HFF-Myc (cell line): Measurements from ENCODE around the gene STK10.

Source experiments
- DNase-seq: peaks from one replicate; pipeline ENCODE4 v3.0.0-alpha.2; 2011; ENCODE audit warnings: low read depth; ENCODE audit errors: extremely low read depth
- H3K4me3 ChIP-seq: replicated peaks from 2 replicates; pipeline ENCODE4 v1.5.1; 2011; ENCODE audit warnings: low read depth, mild to moderate bottlenecking, control low read depth, low read length
- TF ChIP-seq, protein P1 (sequence below): IDR thresholded peaks from 2 replicates; pipeline ENCODE4 v1.5.1; 2012; ENCODE audit warnings: mild to moderate bottlenecking, low read depth, low read length, control low read depth; ENCODE audit errors: missing control alignments

The STK10 gene

GRCh38 chr5:172093965-172094364 lies 94.1 kb downstream of the STK10 start:
- H3K4me3 ChIP-seq: no peak overlapping the region
- TF ChIP-seq, protein P1, sequence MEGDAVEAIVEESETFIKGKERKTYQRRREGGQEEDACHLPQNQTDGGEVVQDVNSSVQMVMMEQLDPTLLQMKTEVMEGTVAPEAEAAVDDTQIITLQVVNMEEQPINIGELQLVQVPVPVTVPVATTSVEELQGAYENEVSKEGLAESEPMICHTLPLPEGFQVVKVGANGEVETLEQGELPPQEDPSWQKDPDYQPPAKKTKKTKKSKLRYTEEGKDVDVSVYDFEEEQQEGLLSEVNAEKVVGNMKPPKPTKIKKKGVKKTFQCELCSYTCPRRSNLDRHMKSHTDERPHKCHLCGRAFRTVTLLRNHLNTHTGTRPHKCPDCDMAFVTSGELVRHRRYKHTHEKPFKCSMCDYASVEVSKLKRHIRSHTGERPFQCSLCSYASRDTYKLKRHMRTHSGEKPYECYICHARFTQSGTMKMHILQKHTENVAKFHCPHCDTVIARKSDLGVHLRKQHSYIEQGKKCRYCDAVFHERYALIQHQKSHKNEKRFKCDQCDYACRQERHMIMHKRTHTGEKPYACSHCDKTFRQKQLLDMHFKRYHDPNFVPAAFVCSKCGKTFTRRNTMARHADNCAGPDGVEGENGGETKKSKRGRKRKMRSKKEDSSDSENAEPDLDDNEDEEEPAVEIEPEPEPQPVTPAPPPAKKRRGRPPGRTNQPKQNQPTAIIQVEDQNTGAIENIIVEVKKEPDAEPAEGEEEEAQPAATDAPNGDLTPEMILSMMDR: no peak
- no peak for DNase-seq

DNA sequence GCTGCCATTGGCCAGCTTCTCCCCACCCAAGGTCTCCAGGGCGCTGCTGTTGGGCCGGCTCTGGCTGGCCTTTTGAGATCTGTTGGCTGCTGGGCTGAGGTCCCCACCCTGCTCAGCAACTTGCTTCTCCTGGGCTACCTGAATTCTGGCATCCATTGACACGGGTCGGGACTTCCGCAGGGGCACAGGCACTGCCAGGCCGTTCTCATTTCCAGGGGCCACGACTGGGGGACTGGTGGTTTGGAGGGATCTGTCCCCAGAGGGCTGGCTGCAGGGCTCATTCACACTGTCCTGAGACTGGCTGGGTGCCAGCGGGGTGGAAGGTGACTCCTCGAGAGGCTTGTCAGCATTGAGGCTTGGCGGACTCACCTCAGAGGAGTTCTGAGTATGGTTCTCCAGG lies 94.5 kb downstream of the STK10 start:
- DNase-seq: no peak
- TF ChIP-seq, protein P1: no peak

DNA sequence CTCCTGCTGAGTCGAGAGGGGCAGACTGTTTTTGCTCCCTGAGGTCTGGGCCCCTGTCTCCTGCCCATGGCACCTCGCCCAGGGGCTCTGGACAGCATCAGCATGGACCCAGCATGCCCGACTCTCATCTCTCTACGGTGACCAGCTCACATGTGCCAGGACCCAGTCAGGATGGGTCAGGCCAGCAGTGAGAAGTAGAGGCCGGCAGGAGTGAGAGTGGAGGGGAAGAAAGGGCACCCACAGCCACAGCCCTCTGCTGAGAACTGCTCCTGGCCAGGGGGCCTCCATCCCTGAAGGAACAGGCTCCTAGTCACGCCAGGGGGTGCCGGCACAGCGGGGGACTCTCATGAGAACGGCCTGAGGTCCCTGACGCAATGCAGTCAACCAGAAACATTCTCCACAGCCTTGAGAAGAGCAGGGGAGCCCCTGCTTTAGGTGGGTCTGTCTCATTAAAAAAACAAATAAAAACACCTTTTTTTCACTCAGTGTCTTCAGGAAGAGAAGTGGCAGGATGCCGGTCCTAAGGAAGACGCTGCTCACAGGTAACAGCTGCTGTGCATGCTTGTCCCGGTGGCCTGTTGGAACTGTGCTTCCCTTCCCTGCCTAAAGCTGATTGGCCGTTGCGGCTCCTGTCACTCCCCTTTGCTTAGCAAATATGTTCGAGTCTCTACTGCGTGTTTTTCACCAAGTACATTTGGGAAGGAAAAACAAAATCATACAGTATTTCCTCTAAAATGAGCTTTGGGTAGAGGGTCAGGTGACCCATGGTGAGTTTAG lies 95.9 kb downstream of the STK10 start:
- no peak for DNase-seq
- TF ChIP-seq, protein P1: no peak
- H3K4me3 ChIP-seq: no peak overlapping the region

More for the DNA sequence above, 94.5 kb downstream of the STK10 start:
- H3K4me3 ChIP-seq: no peak overlapping the region

DNA sequence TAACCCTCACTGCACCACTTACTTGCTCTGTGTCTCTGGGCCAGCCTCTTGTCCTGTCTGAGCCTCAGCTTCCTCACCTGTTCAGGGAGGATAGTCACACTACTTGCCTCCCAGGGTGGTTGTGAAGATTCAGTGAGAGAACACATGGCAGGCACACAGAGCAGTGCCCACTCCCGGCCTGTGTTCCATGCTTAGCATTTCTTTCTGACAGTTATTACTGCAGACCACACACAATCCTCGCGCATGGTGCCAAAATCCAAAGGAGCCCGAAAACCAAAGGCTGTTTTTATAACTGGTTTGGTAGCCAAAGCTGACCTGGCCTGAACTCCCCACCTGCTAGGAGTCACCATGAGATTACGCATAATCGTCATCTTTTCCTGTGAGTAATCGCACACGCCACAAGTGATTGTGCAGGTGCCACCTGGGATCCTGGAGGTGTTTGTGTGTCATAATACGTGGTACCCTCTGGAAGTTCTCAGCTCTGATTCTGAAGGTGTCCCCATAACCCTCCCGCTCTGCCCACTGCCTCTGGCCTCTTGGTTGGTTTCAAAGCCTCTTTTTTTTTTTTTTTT lies 97.0 kb downstream of the STK10 start:
- TF ChIP-seq, protein P1: no peak
- DNase-seq: no peak
- H3K4me3 ChIP-seq: no peak overlapping the region

GRCh38 chr5:172089298-172090117 lies 98.5 kb downstream of the STK10 start:
- DNase-seq: no peak
- H3K4me3 ChIP-seq: no peak overlapping the region
- TF ChIP-seq, protein P1: no peak

DNA sequence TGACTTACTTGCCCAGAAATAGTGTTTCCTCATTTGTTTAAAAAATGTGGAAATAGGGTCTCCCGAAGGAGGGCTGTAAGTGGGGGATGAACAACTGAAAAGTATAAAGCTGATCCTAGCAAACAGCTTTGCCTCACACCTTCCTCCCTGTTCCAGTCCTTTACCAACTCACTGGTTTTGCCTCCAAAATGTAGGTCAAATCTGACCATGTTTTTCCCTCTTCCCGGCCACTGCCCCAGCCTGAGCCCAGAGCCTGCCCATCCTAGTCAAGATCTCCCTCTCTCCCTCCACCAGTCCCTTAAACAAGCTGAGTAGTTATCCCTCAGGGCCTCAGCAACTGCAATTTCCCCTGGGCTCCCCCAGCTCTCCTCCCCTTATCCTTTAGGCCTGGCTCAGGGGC lies 99.2 kb downstream of the STK10 start:
- no peak overlapping the region for H3K4me3 ChIP-seq
- TF ChIP-seq, protein P1: no peak
- no peak for DNase-seq
